ENCODE results near the gene NMNAT3. TPM values are rescaled to one million over a fixed set of nuclear protein-coding genes. Genes with fewer than 3 reads are reported as not detected.

The NMNAT3 gene
- total RNA-seq = 1.1 and 1.2 TPM in 2 replicates

GRCh38 chr3:139677388-139678155 is at the start of gene NMNAT3:
Gene NMNAT3 (minus strand): TSS chr3:139677972. CDS start chr3:139627724, 50,248 bp downstream.
- H3K27me3 Mint-ChIP-seq (ENCODE audit: insufficient read depth) = peaks cover 13% of the 10 kb centered on the region
- peak; percentile 73 for DNase-seq (ENCODE audit: low spot score)
- intact Hi-C loops (cut with micrococcal nuclease) = loop anchor here (1.0 to 5.0 kb wide), 3 partner anchors 288 to 1265 kb away; partner anchors contain the start of genes COPB2 and SLC25A36
- no peaks in the 10 kb centered on the region for H3K4me1 Mint-ChIP-seq (ENCODE audit: low read depth)
- H3K4me3 Mint-ChIP-seq = peak within 1 kb of the TSS; percentile 83
- no peaks in the 10 kb centered on the region for H3K9me3 Mint-ChIP-seq
- no peaks in the 10 kb centered on the region for H3K36me3 Mint-ChIP-seq (ENCODE audit: low read depth)
- no peak within 1 kb of the TSS for H3K27ac Mint-ChIP-seq

- H3K27ac Mint-ChIP-seq = no peak overlapping the region
- no peak for DNase-seq (ENCODE audit: low spot score)
- no peak overlapping the region for H3K4me3 Mint-ChIP-seq
- no peaks in the 10 kb centered on the region for H3K36me3 Mint-ChIP-seq (ENCODE audit: low read depth)
- H3K27me3 Mint-ChIP-seq (ENCODE audit: insufficient read depth) = no peaks in the 10 kb centered on the region
- H3K4me1 Mint-ChIP-seq (ENCODE audit: low read depth) = no peaks in the 10 kb centered on the region
- no peaks in the 10 kb centered on the region for H3K9me3 Mint-ChIP-seq
- intact Hi-C loops (cut with micrococcal nuclease) = no loop called here
Measured at GRCh38 chr3:139721370-139721769, 43.6 kb upstream of the NMNAT3 start.

GRCh38 chr3:139718415-139718814 is 40.6 kb upstream of the NMNAT3 start:
- no peak for DNase-seq (ENCODE audit: low spot score)
- H3K4me1 Mint-ChIP-seq (ENCODE audit: low read depth) = no peaks in the 10 kb centered on the region
- no peak overlapping the region for H3K4me3 Mint-ChIP-seq
- intact Hi-C loops (cut with micrococcal nuclease) = no loop called here
- H3K27ac Mint-ChIP-seq = no peak overlapping the region
- H3K9me3 Mint-ChIP-seq = no peaks in the 10 kb centered on the region
- H3K36me3 Mint-ChIP-seq (ENCODE audit: low read depth) = no peaks in the 10 kb centered on the region
- no peaks in the 10 kb centered on the region for H3K27me3 Mint-ChIP-seq (ENCODE audit: insufficient read depth)

- Mint-ChIP-seq H3K4me1 (ENCODE audit: low read depth) (no peaks in the 10 kb centered on the region), H3K9me3 (no peaks in the 10 kb centered on the region), H3K27me3 (ENCODE audit: insufficient read depth) (no peaks in the 10 kb centered on the region), H3K27ac (no peak overlapping the region), H3K4me3 (no peak overlapping the region), H3K36me3 (ENCODE audit: low read depth) (no peaks in the 10 kb centered on the region)
- intact Hi-C loops (cut with micrococcal nuclease) = no loop called here
- DNase-seq (ENCODE audit: low spot score) = no peak
Measured at GRCh38 chr3:139716908-139717485, 39.2 kb upstream of the NMNAT3 start.

- no peaks in the 10 kb centered on the region for H3K36me3 Mint-ChIP-seq (ENCODE audit: low read depth)
- H3K27me3 Mint-ChIP-seq (ENCODE audit: insufficient read depth) = no peaks in the 10 kb centered on the region
- no peaks in the 10 kb centered on the region for H3K4me1 Mint-ChIP-seq (ENCODE audit: low read depth)
- no peak overlapping the region for H3K27ac Mint-ChIP-seq
- no peak for DNase-seq (ENCODE audit: low spot score)
- intact Hi-C loops (cut with micrococcal nuclease) = no loop called here
- no peak overlapping the region for H3K4me3 Mint-ChIP-seq
- no peaks in the 10 kb centered on the region for H3K9me3 Mint-ChIP-seq
Measured at GRCh38 chr3:139715743-139716360, 38.1 kb upstream of the NMNAT3 start.

GRCh38 chr3:139715166-139715565 is 37.4 kb upstream of the NMNAT3 start:
- Mint-ChIP-seq H3K9me3 (no peaks in the 10 kb centered on the region), H3K4me3 (no peak overlapping the region), H3K36me3 (ENCODE audit: low read depth) (no peaks in the 10 kb centered on the region), H3K27me3 (ENCODE audit: insufficient read depth) (peaks cover 2% of the 10 kb centered on the region), H3K27ac (no peak overlapping the region), H3K4me1 (ENCODE audit: low read depth) (no peaks in the 10 kb centered on the region)
- intact Hi-C loops (cut with micrococcal nuclease) = no loop called here
- no peak for DNase-seq (ENCODE audit: low spot score)

- DNase-seq (ENCODE audit: low spot score) = no peak
- H3K4me3 Mint-ChIP-seq = no peak overlapping the region
- no peak overlapping the region for H3K27ac Mint-ChIP-seq
- intact Hi-C loops (cut with micrococcal nuclease) = no loop called here
- no peaks in the 10 kb centered on the region for H3K4me1 Mint-ChIP-seq (ENCODE audit: low read depth)
- peaks cover 2% of the 10 kb centered on the region for H3K27me3 Mint-ChIP-seq (ENCODE audit: insufficient read depth)
- H3K36me3 Mint-ChIP-seq (ENCODE audit: low read depth) = no peaks in the 10 kb centered on the region
- H3K9me3 Mint-ChIP-seq = no peaks in the 10 kb centered on the region
Measured at GRCh38 chr3:139710212-139710611, 32.4 kb upstream of the NMNAT3 start.

- Mint-ChIP-seq H3K27ac (no peak overlapping the region), H3K4me3 (no peak overlapping the region), H3K36me3 (ENCODE audit: low read depth) (no peaks in the 10 kb centered on the region), H3K27me3 (ENCODE audit: insufficient read depth) (peaks cover 6% of the 10 kb centered on the region), H3K9me3 (no peaks in the 10 kb centered on the region), H3K4me1 (ENCODE audit: low read depth) (no peaks in the 10 kb centered on the region)
- intact Hi-C loops (cut with micrococcal nuclease) = no loop called here
- DNase-seq (ENCODE audit: low spot score) = no peak
Measured at GRCh38 chr3:139705631-139706030, 27.9 kb upstream of the NMNAT3 start.

- Mint-ChIP-seq H3K36me3 (ENCODE audit: low read depth) (no peaks in the 10 kb centered on the region), H3K9me3 (no peaks in the 10 kb centered on the region), H3K4me1 (ENCODE audit: low read depth) (no peaks in the 10 kb centered on the region), H3K4me3 (no peak overlapping the region), H3K27ac (no peak overlapping the region), H3K27me3 (ENCODE audit: insufficient read depth) (peaks cover 14% of the 10 kb centered on the region)
- intact Hi-C loops (cut with micrococcal nuclease) = no loop called here
- DNase-seq (ENCODE audit: low spot score) = no peak
Measured at GRCh38 chr3:139696314-139696604, 18.5 kb upstream of the NMNAT3 start.

- intact Hi-C loops (cut with micrococcal nuclease) = no loop called here
- Mint-ChIP-seq H3K27me3 (ENCODE audit: insufficient read depth) (peaks cover 14% of the 10 kb centered on the region), H3K4me3 (no peak overlapping the region), H3K36me3 (ENCODE audit: low read depth) (no peaks in the 10 kb centered on the region), H3K27ac (no peak overlapping the region), H3K9me3 (no peaks in the 10 kb centered on the region), H3K4me1 (ENCODE audit: low read depth) (no peaks in the 10 kb centered on the region)
- DNase-seq (ENCODE audit: low spot score) = no peak
Measured at GRCh38 chr3:139695426-139696313, 17.9 kb upstream of the NMNAT3 start.

- intact Hi-C loops (cut with micrococcal nuclease) = no loop called here
- Mint-ChIP-seq H3K4me1 (ENCODE audit: low read depth) (no peaks in the 10 kb centered on the region), H3K27ac (no peak overlapping the region), H3K27me3 (ENCODE audit: insufficient read depth) (peaks cover 14% of the 10 kb centered on the region), H3K36me3 (ENCODE audit: low read depth) (no peaks in the 10 kb centered on the region), H3K4me3 (no peak overlapping the region), H3K9me3 (no peaks in the 10 kb centered on the region)
- no peak for DNase-seq (ENCODE audit: low spot score)
Measured at GRCh38 chr3:139695007-139695406, 17.2 kb upstream of the NMNAT3 start.

- Mint-ChIP-seq H3K27me3 (ENCODE audit: insufficient read depth) (peaks cover 14% of the 10 kb centered on the region), H3K27ac (no peak overlapping the region), H3K36me3 (ENCODE audit: low read depth) (no peaks in the 10 kb centered on the region), H3K4me3 (no peak overlapping the region), H3K4me1 (ENCODE audit: low read depth) (no peaks in the 10 kb centered on the region), H3K9me3 (no peaks in the 10 kb centered on the region)
- DNase-seq (ENCODE audit: low spot score) = no peak
- intact Hi-C loops (cut with micrococcal nuclease) = no loop called here
Measured at GRCh38 chr3:139694542-139694941, 16.8 kb upstream of the NMNAT3 start.

GRCh38 chr3:139691619-139692018 is 13.8 kb upstream of the NMNAT3 start:
- Mint-ChIP-seq H3K9me3 (no peaks in the 10 kb centered on the region), H3K27me3 (ENCODE audit: insufficient read depth) (peaks cover 22% of the 10 kb centered on the region), H3K4me1 (ENCODE audit: low read depth) (no peaks in the 10 kb centered on the region), H3K36me3 (ENCODE audit: low read depth) (no peaks in the 10 kb centered on the region), H3K27ac (no peak overlapping the region), H3K4me3 (no peak overlapping the region)
- no peak for DNase-seq (ENCODE audit: low spot score)
- intact Hi-C loops (cut with micrococcal nuclease) = no loop called here
